Neural progenitor cell (in vitro differentiated cells): Measurements from ENCODE around the gene SNX9. TPM values are rescaled to one million over a fixed set of nuclear protein-coding genes. Genes with fewer than 3 reads are reported as not detected.

Experiments used
- DNase-seq: peaks from one replicate; pipeline ENCODE4 v3.0.0-alpha.2; 2016; ENCODE audit warnings: low spot score
- H2AFZ ChIP-seq: fragments of 200-600 bp; sonication (generic); replicated peaks from 2 replicates; pipeline ENCODE4 v1.6.1; 2016; ENCODE audit warnings: antibody characterized with exemption
- H3F3A ChIP-seq: fragments of 200-600 bp; sonication (generic); 2 replicates; pipeline ENCODE4 v1.6.1; 2016; ENCODE audit warnings: antibody characterized with exemption, low read depth
- H3K27ac ChIP-seq: fragments of 200-600 bp; sonication (generic); 2 replicates; pipeline ENCODE4 v1.5.1; 2016; ENCODE audit warnings: mild to moderate bottlenecking
- H3K27me3 ChIP-seq: fragments of 200-600 bp; sonication (generic); 2 replicates; pipeline ENCODE4 v1.6.1; 2016; ENCODE audit warnings: mild to moderate bottlenecking, moderate library complexity
- H3K36me3 ChIP-seq: fragments of 200-600 bp; sonication (generic); 2 replicates; pipeline ENCODE4 v1.5.1; 2016
- H3K4me1 ChIP-seq: fragments of 200-600 bp; sonication (generic); 2 replicates; pipeline ENCODE4 v1.6.1; 2016; ENCODE audit warnings: mixed run types
- H3K4me2 ChIP-seq: fragments of 200-600 bp; sonication (generic); 2 replicates; pipeline ENCODE4 v1.6.1; 2016
- H3K4me3 ChIP-seq: fragments of 200-600 bp; sonication (generic); 2 replicates; pipeline ENCODE4 v1.5.1; 2016
- H3K79me2 ChIP-seq: fragments of 200-600 bp; sonication (generic); 2 replicates; pipeline ENCODE4 v1.6.1; 2016; ENCODE audit warnings: low read depth
- H3K9ac ChIP-seq: fragments of 200-600 bp; sonication (generic); 2 replicates; pipeline ENCODE4 v1.6.1; 2016
- H3K9me3 ChIP-seq: fragments of 200-600 bp; sonication (generic); 2 replicates; pipeline ENCODE4 v1.5.1; 2016; ENCODE audit warnings: low read depth
- H4K20me1 ChIP-seq: fragments of 200-600 bp; sonication (generic); 2 replicates; pipeline ENCODE4 v1.6.1; 2016; ENCODE audit warnings: low read depth
- H3K27ac Mint-ChIP-seq: 3 replicates; pipeline ENCODE4 v1.8.0; 2021; ENCODE audit warnings: mixed read lengths
- H3K27me3 Mint-ChIP-seq: 2 replicates; pipeline ENCODE4 v1.8.0; 2022; ENCODE audit warnings: low read depth, mild to moderate bottlenecking, inconsistent platforms, moderate library complexity, mixed read lengths; ENCODE audit not compliant: insufficient read depth
- H3K36me3 Mint-ChIP-seq: 3 replicates; pipeline ENCODE4 v1.8.0; 2021; ENCODE audit warnings: mixed read lengths
- H3K4me1 Mint-ChIP-seq: 3 replicates; pipeline ENCODE4 v1.8.0; 2021; ENCODE audit warnings: mixed read lengths
- H3K4me3 Mint-ChIP-seq: 3 replicates; pipeline ENCODE4 v1.8.0; 2021; ENCODE audit warnings: mild to moderate bottlenecking, moderate library complexity, mixed read lengths
- H3K9me3 Mint-ChIP-seq: 3 replicates; pipeline ENCODE4 v1.8.0; 2020; ENCODE audit warnings: mixed read lengths
- EZH2 ChIP-seq: fragments of 200-600 bp; sonication (generic); IDR thresholded peaks from 2 replicates; pipeline ENCODE4 v1.6.1; 2017; ENCODE audit warnings: antibody characterized with exemption, mild to moderate bottlenecking, moderate library complexity
- EZH2phosphoT487 ChIP-seq: fragments of 200-600 bp; sonication (generic); IDR thresholded peaks from 2 replicates; pipeline ENCODE4 v1.6.1; 2017; ENCODE audit warnings: antibody characterized with exemption
- total RNA-seq: library from RNA; depleted of rRNA; stranded (reverse); fragments of >200 nt; gene quantifications from 2 replicates; pipeline ENCODE4 v1.2.3, GENCODE V29; 2015; ENCODE audit warnings: low replicate concordance
- TF ChIP-seq, protein P1 (sequence below): fragments of 200-600 bp; sonication (generic); IDR thresholded peaks from 2 replicates; pipeline ENCODE4 v1.5.1; 2017; ENCODE audit warnings: antibody characterized with exemption, mild to moderate bottlenecking

SNX9 gene
- total RNA-seq, 1 donor from 2014 or later = 17.8 TPM

DNA sequence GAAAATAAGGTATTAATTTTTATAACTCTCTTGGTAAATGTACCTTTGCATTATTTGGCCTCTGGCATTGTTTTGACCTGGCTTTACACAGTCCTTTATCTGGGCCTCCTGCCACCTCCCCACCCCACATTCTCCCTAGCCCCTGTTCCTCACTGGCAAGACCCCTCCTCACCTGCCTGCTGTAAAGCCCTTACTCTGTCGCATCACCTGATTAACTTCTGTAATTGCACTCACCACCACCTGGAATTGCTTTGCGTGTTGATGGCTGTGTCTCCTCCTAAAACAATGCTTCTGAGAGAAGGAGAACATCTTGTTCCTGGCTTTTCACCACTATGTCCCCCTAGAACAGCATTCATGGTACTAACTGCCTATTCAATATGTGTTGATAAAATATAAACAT lies 24.8 kb downstream of the SNX9 start:
- Histone ChIP-seq H3K27ac (no peak overlapping the region), H3K79me2 (peaks cover 99% of the 10 kb centered on the region), H3K4me1 (peaks cover 15% of the 10 kb centered on the region), H3K36me3 (no peaks in the 10 kb centered on the region), H3K4me3 (no peak overlapping the region), H3K27me3 (no peaks in the 10 kb centered on the region), H3K9me3 (peaks cover 3% of the 10 kb centered on the region), H2AFZ (no peak overlapping the region), H3F3A (no peaks in the 10 kb centered on the region), H3K4me2 (no peak overlapping the region), H4K20me1 (peaks cover 35% of the 10 kb centered on the region), H3K9ac (no peak overlapping the region)
- Mint-ChIP-seq H3K4me3 (no peak overlapping the region), H3K27me3 (peaks cover 2% of the 10 kb centered on the region), H3K36me3 (peaks cover 24% of the 10 kb centered on the region), H3K9me3 (peaks cover 27% of the 10 kb centered on the region), H3K4me1 (peaks cover 9% of the 10 kb centered on the region), H3K27ac (no peak overlapping the region)
- no peak for DNase-seq
- TF ChIP-seq, protein P1, sequence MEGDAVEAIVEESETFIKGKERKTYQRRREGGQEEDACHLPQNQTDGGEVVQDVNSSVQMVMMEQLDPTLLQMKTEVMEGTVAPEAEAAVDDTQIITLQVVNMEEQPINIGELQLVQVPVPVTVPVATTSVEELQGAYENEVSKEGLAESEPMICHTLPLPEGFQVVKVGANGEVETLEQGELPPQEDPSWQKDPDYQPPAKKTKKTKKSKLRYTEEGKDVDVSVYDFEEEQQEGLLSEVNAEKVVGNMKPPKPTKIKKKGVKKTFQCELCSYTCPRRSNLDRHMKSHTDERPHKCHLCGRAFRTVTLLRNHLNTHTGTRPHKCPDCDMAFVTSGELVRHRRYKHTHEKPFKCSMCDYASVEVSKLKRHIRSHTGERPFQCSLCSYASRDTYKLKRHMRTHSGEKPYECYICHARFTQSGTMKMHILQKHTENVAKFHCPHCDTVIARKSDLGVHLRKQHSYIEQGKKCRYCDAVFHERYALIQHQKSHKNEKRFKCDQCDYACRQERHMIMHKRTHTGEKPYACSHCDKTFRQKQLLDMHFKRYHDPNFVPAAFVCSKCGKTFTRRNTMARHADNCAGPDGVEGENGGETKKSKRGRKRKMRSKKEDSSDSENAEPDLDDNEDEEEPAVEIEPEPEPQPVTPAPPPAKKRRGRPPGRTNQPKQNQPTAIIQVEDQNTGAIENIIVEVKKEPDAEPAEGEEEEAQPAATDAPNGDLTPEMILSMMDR = no peak
- TF ChIP-seq EZH2phosphoT487 = no peak

DNA sequence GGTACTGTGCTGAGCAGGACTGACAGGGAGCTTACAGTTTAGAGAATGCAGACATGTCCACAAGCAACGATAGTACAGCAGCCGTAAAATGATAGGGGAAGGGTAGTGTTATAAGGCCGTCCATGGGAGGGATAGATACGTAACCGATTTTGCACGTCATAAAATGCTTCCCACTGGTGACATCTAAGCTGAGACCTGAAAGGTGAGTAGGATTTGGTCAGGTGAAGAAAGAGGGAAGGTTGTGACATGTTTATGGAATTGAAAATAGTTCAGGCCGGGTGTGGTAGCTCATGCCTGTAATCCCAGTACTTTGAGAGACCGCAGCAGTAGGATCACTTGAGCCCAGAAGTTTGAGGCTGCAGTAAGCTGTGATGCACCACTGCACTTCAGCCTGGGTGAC lies 25.6 kb downstream of the SNX9 start:
- Histone ChIP-seq H4K20me1 (peaks cover 35% of the 10 kb centered on the region), H3K79me2 (peaks cover 99% of the 10 kb centered on the region)

DNA sequence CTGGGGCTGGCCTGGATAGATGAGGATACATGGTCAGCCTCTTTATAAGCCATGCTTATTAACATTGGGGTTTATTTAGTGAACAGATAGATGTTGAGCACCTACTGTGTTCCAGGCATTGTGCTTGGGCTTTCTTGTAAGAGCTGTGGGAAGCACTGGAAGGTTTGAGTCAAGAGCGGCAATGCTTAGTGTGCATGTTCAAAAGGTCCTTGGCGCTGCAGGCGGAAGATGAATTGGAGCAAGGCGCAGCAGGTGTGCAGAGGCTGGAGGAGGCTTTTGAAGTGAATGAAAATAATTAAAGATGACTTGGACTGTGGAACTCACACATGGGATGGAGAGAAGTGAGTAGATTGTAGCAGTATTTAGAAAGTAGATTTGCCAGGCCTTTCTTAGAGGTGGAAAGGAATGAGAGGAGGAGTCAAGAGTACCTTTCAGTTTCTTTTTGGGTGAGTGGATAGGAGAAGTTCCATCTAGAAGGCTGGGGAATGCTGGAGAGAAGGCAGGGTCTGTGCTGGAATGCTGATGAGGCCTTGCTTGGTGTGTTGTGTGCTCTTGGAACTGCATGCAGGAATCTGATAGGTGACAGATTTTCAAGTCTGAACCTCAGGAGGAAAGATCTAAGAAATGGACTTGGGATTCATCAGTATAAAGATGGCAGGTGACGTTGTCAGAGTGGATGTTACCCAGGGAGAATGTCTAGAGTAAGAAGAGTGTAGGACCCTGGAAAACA lies 26.4 kb downstream of the SNX9 start:
- Mint-ChIP-seq H3K4me3 (no peak overlapping the region), H3K27ac (no peak overlapping the region)
- H3K79me2 ChIP-seq = peaks cover 99% of the 10 kb centered on the region

More for the DNA sequence above, 25.6 kb downstream of the SNX9 start:
- Histone ChIP-seq H2AFZ (no peak overlapping the region), H3K4me1 (peaks cover 15% of the 10 kb centered on the region), H3K27me3 (no peaks in the 10 kb centered on the region), H3K27ac (no peak overlapping the region), H3K4me3 (no peak overlapping the region), H3F3A (no peaks in the 10 kb centered on the region), H3K4me2 (no peak overlapping the region), H3K9me3 (peaks cover 8% of the 10 kb centered on the region), H3K9ac (no peak overlapping the region), H3K36me3 (peaks cover 5% of the 10 kb centered on the region)
- Mint-ChIP-seq H3K36me3 (peaks cover 30% of the 10 kb centered on the region), H3K9me3 (peaks cover 34% of the 10 kb centered on the region), H3K27ac (no peak overlapping the region), H3K4me1 (peaks cover 9% of the 10 kb centered on the region), H3K4me3 (no peak overlapping the region), H3K27me3 (peaks cover 2% of the 10 kb centered on the region)
- TF ChIP-seq EZH2phosphoT487 = no peak
- TF ChIP-seq, protein P1 = no peak
- TF ChIP-seq EZH2 = no peak
- no peak for DNase-seq

More for the DNA sequence above, 26.4 kb downstream of the SNX9 start:
- H4K20me1 ChIP-seq = peaks cover 35% of the 10 kb centered on the region
- H3K4me1 ChIP-seq = peaks cover 15% of the 10 kb centered on the region
- peaks cover 34% of the 10 kb centered on the region for H3K9me3 Mint-ChIP-seq
- no peaks in the 10 kb centered on the region for H3K27me3 ChIP-seq
- TF ChIP-seq EZH2phosphoT487 (no peak), EZH2 (no peak)
- TF ChIP-seq, protein P1 = no peak
- no peak for DNase-seq
- no peak overlapping the region for H2AFZ ChIP-seq
- H3K4me1 Mint-ChIP-seq = peaks cover 9% of the 10 kb centered on the region
- H3K4me2 ChIP-seq = no peak overlapping the region
- peaks cover 2% of the 10 kb centered on the region for H3K27me3 Mint-ChIP-seq
- H3K9ac ChIP-seq = no peak overlapping the region
- H3K4me3 ChIP-seq = no peak overlapping the region
- H3K9me3 ChIP-seq = peaks cover 8% of the 10 kb centered on the region
- H3K36me3 ChIP-seq = peaks cover 5% of the 10 kb centered on the region
- H3K27ac ChIP-seq = no peak overlapping the region
- peaks cover 30% of the 10 kb centered on the region for H3K36me3 Mint-ChIP-seq
- no peaks in the 10 kb centered on the region for H3F3A ChIP-seq
